Measurements from ENCODE around the gene SERPINB3. TPM values are rescaled to one million over a fixed set of nuclear protein-coding genes. Genes with fewer than 3 reads are reported as not detected.

SERPINB3 gene
- total and polyA plus RNA-seq, 2 of the 13 experiments (the other 11 are each of a cell fraction or from before 2014, with no cell fraction given) = not detected

- no peak for TF ChIP-seq ZNF281 (CRISPR knock-in tag; IDR thresholded peaks at IDR 0.05; ENCODE audit: borderline replicate concordance)
- no peak for TF ChIP-seq ZBTB21 (CRISPR knock-in tag; IDR thresholded peaks at IDR 0.05)
- no peak for TF ChIP-seq MYNN (CRISPR knock-in tag; IDR thresholded peaks at IDR 0.05; ENCODE audit: low read depth)
- no peak for TF ChIP-seq MED8 (CRISPR knock-in tag; IDR thresholded peaks at IDR 0.05; ENCODE audit: insufficient replicate concordance)
- TF ChIP-seq ZNF543 (CRISPR knock-in tag; IDR thresholded peaks at IDR 0.05) = no peak
- TF ChIP-seq ZNF224 (CRISPR knock-in tag; IDR thresholded peaks at IDR 0.05) = no peak
- TF ChIP-seq HMGXB4 (CRISPR knock-in tag; IDR thresholded peaks at IDR 0.05; ENCODE audit: borderline replicate concordance in 1 of 2, low read depth in 1 of 2) = no peak
- no peak for TF ChIP-seq DNMT1 (CRISPR knock-in tag; IDR thresholded peaks at IDR 0.05)
- TF ChIP-seq ATF2 (CRISPR knock-in tag; IDR thresholded peaks at IDR 0.05) = no peak
- no peak for TF ChIP-seq CTCF (CRISPR knock-in tag; IDR thresholded peaks at IDR 0.05)
- TF ChIP-seq HES4 (CRISPR knock-in tag; IDR thresholded peaks at IDR 0.05; ENCODE audit: borderline replicate concordance) = no peak
- TF ChIP-seq ZFP1 (CRISPR knock-in tag; IDR thresholded peaks at IDR 0.05) = no peak
- TF ChIP-seq RXRB (CRISPR knock-in tag; IDR thresholded peaks at IDR 0.05; ENCODE audit: borderline replicate concordance) = no peak
These were observed 21.5 kb upstream of the SERPINB3 start (continued) for GRCh38 chr18:63683152-63683551.
